DND-41 (cell line): ENCODE measurements around the gene ABHD4.

Experiments used
- ATAC-seq: fragments of 200-7000 bp; cut with Tn5 transposase; 3 replicates; pipeline ENCODE4 v1.9.1; 2021; ENCODE audit warnings: low read depth; ENCODE audit not compliant: insufficient read depth
- DNase-seq: peaks from one replicate; pipeline ENCODE4 v3.0.0-alpha.2; 2020
- H2AFZ ChIP-seq: 2 replicates; pipeline ENCODE4 v1.6.0; 2012; ENCODE audit warnings: low read depth, low read length
- H3K27ac ChIP-seq: 2 replicates; pipeline ENCODE4 v1.5.1; 2012; ENCODE audit warnings: low read length, inconsistent platforms
- H3K27me3 ChIP-seq: fragments of 200-600 bp; sonication (generic); 2 replicates; pipeline ENCODE4 v1.6.0; 2012; ENCODE audit warnings: low read length, mild to moderate bottlenecking, inconsistent platforms; ENCODE audit not compliant: insufficient read depth, poor library complexity
- H3K36me3 ChIP-seq: 2 replicates; pipeline ENCODE4 v1.5.1; 2012; ENCODE audit warnings: low read length, inconsistent platforms; ENCODE audit not compliant: insufficient read depth
- H3K4me1 ChIP-seq: 2 replicates; pipeline ENCODE4 v1.5.1; 2012; ENCODE audit warnings: mild to moderate bottlenecking, low read length; ENCODE audit not compliant: insufficient read depth
- H3K4me2 ChIP-seq: 2 replicates; pipeline ENCODE4 v1.6.0; 2012; ENCODE audit warnings: mild to moderate bottlenecking, moderate library complexity, low read length, inconsistent platforms; ENCODE audit not compliant: insufficient read depth
- H3K4me3 ChIP-seq, 2 experiments: fragments of 200-600 bp in 1 of 2; shearing (Covaris generic) in 1 of 2; 2 replicates each; pipeline ENCODE4 v1.5.1; 2012 to 2016; ENCODE audit warnings: inconsistent platforms in 2 of 2, low read length in 2 of 2, mild to moderate bottlenecking in 2 of 2, low read depth in 1 of 2, moderate library complexity in 1 of 2
- H3K79me2 ChIP-seq: 2 replicates; pipeline ENCODE4 v1.6.0; 2012; ENCODE audit warnings: low read length, inconsistent platforms; ENCODE audit not compliant: insufficient read depth
- H3K9ac ChIP-seq: 2 replicates; pipeline ENCODE4 v1.6.0; 2012; ENCODE audit warnings: low read depth, mild to moderate bottlenecking, inconsistent platforms, low read length, moderate library complexity
- H3K9me3 ChIP-seq: 2 replicates; pipeline ENCODE4 v1.5.1; 2012; ENCODE audit warnings: low read length, moderate library complexity, mild to moderate bottlenecking, inconsistent platforms; ENCODE audit not compliant: insufficient read depth, severe bottlenecking
- H4K20me1 ChIP-seq: 2 replicates; pipeline ENCODE4 v1.6.0; 2012; ENCODE audit warnings: low read length; ENCODE audit not compliant: insufficient read depth
- CTCF ChIP-seq: IDR thresholded peaks from 2 replicates; pipeline ENCODE4 v1.5.1; 2012; ENCODE audit warnings: borderline replicate concordance, low read length, moderate library complexity, mild to moderate bottlenecking; ENCODE audit not compliant: poor library complexity, severe bottlenecking; ENCODE audit errors: extremely low read depth
- EZH2 ChIP-seq: IDR thresholded peaks from 3 replicates; pipeline ENCODE4 v1.6.1; 2012; ENCODE audit warnings: borderline replicate concordance, low read depth, mild to moderate bottlenecking, moderate library complexity, low read length, inconsistent platforms; ENCODE audit not compliant: severe bottlenecking

The ABHD4 gene

GRCh38 chr14:22577334-22577908 is 20.7 kb upstream of the ABHD4 start:
- Histone ChIP-seq H3K4me2 (no peak overlapping the region), H3K4me3 (no peak overlapping the region), H3K79me2 (peaks cover 14% of the 10 kb centered on the region), H2AFZ (no peak overlapping the region), H3K36me3 (peaks cover 31% of the 10 kb centered on the region), H3K27ac (no peak overlapping the region), H4K20me1 (peaks cover 17% of the 10 kb centered on the region), H3K4me1 (no peaks in the 10 kb centered on the region), H3K9ac (no peak overlapping the region), H3K27me3 (no peaks in the 10 kb centered on the region), H3K9me3 (no peaks in the 10 kb centered on the region)
- TF ChIP-seq EZH2, result no peak
- TF ChIP-seq CTCF, result no peak
- DNase-seq (no peak), ATAC-seq (no peak)

GRCh38 chr14:22579236-22579635 is 18.9 kb upstream of the ABHD4 start:
- Histone ChIP-seq H3K4me2 (no peak overlapping the region), H3K27me3 (no peaks in the 10 kb centered on the region), H3K9ac (no peak overlapping the region), H3K9me3 (no peaks in the 10 kb centered on the region), H4K20me1 (peaks cover 21% of the 10 kb centered on the region), H3K79me2 (peaks cover 22% of the 10 kb centered on the region), H3K4me1 (0 out of 2 replicates have a peak, but pooled peaks cover 3% of the 10 kb centered on the region), H3K27ac (no peak overlapping the region), H3K4me3 (no peak overlapping the region), H3K36me3 (peaks cover 15% of the 10 kb centered on the region), H2AFZ (no peak overlapping the region)
- TF ChIP-seq CTCF (no peak), EZH2 (no peak)
- DNase-seq, result no peak
- ATAC-seq, result no peak

GRCh38 chr14:22579881-22580280 is 18.2 kb upstream of the ABHD4 start:
- TF ChIP-seq EZH2 (no peak), CTCF (no peak)
- no peaks in the 10 kb centered on the region for H3K27me3 ChIP-seq
- ATAC-seq (no peak), DNase-seq (no peak)
- no peak overlapping the region for H3K4me2 ChIP-seq
- H3K4me1 ChIP-seq, result 0 out of 2 replicates have a peak, but pooled peaks cover 6% of the 10 kb centered on the region
- peaks cover 22% of the 10 kb centered on the region for H4K20me1 ChIP-seq
- H3K9me3 ChIP-seq, result no peaks in the 10 kb centered on the region
- H3K9ac ChIP-seq, result no peak overlapping the region
- H3K4me3 ChIP-seq, result no peak overlapping the region
- peaks cover 28% of the 10 kb centered on the region for H3K79me2 ChIP-seq
- no peak overlapping the region for H2AFZ ChIP-seq
- peaks cover 9% of the 10 kb centered on the region; the same call in 1 of the 2 replicates for H3K36me3 ChIP-seq
- no peak overlapping the region for H3K27ac ChIP-seq
